HG03039 (cell line): ENCODE measurements around the gene DND1.
"Not testable (repeated sequence)": the region's sequence is repeated elsewhere in the genome, so short reads cannot be mapped to it uniquely, and the experiment has no call there.

Experiments used
- ATAC-seq: cut with Tn5 transposase; IDR thresholded peaks from one replicate; pipeline ENCODE4 v1.9.1; 2021; ENCODE audit warnings: mild to moderate bottlenecking, moderate library complexity; ENCODE audit not compliant: unreplicated experiment

The DND1 gene

DNA sequence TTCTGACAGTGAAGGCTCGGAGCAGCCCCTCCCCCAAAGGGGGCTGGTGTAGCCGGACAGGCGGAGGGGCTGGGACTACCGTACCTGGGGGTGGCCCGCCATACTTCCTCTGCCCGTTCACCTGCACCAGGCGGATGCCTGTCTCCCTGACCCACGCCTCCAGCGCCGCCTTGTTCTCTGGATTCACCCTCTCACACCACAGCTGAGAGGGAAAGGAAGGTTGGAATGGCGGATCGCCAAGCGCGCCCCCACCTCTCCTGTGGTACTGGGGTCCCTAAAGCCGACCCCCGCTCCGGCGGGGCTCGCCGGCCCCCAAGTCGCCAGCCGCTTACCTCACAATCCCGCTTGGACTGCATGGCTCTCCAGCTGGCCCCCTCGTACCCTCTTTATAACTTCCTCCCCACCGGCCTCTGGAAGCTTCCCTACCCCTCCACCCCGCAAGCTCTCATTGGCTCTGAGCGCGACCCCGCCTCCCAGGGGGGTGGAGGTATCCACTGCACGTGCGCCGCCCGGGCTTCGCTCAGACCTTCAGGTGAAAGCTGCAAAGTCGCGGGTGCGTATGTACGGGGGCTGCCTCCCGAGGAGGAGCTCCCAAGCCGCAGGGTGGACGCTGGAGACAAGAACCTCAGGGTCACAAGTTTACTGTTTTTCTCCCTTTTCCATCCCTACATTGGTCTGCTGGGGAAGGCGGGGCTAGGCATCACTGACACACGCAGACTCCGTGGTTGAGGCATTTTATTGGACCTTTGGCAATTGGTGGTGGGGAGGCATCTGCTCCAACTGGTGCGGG, at the start of gene DND1:
Gene DND1 (minus strand): TSS at position 390 of the 790 bp plus-strand sequence. CDS start 34 bp downstream, at position 356.
- no peak for ATAC-seq

DNA sequence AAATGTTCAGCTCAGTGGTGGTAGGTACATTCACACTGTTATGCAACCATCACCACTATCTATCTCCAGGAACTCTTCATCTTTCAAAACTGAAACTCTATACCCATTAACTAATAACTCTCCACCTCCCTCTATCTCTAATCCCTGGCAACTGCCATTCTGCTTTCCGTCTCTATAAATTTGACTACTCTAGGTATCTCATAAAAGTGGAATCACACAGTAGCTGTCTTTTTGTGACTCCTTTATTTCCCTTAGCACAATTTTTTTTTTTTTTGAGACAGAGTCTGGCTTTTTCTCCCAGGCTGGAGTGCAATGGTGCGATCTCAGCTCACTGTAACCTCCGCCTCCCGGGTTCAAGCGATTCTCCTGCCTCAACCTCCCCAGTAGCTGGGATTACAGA, 48.0 kb upstream of the DND1 start:
- not testable (repeated sequence) for ATAC-seq

DNA sequence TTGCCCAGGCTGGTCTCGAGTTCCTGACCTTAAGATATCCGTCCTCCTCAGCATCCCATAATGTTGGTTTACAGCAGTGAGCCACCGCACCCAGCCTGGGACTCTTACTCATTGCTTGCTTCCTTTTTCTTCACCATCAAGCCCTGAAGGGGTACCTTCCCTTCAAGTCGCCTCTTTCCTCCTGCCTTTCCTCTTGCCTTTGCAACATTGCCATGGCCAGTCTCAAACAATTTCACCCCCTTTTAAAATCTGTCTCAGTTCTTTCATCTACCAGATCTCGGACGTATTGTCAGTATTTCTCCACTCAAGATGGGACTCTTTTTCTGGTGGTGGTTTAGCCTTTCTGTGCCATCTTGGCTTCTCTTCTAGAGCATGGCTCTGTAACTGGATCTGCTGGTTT, 47.4 kb upstream of the DND1 start:
- not testable (repeated sequence) for ATAC-seq

DNA sequence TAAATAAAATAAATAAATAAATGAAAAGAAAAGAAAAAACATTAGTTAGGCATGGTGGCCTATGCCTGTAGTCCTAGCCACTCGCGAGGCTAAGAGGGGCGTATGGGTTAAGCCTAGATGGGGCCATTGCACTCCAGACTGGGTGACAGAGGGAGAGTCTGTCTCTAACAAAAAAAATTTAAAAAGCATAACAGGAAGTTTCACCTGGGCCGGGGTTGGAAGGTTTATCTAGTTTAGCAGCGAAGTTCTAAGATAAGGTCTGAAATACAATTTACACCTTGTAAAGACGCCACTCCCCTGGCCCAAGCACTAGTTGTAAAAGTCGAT, 44.9 kb upstream of the DND1 start:
- no peak for ATAC-seq

- not testable (repeated sequence) for ATAC-seq
Observed at GRCh38 chr5:140716238-140716637, 42.9 kb upstream of the DND1 start.

DNA sequence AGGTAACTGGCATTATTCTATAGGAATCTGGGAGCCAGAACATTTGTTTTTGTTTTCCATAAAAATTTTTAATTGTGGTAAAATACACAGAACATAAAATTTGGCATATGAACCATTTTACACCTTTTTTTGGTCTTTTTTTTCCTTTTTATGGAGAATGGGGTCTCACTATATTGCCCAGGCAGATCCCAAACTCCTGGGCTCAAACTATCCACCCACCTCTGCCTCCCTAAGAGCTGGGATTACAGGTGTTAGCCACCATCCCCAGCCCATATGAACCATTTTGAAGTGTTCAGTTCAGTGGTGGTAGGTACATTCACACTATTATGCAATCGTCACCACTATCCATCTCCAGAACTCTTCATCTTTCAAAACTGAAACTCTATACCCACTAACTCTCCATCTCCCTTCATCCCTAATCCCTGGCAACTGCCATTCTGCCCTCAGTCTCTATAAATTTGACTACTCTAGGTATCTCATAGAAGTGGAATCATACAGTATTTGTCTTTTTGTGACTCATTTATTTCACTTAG, 40.3 kb upstream of the DND1 start:
- ATAC-seq, result no peak

DNA sequence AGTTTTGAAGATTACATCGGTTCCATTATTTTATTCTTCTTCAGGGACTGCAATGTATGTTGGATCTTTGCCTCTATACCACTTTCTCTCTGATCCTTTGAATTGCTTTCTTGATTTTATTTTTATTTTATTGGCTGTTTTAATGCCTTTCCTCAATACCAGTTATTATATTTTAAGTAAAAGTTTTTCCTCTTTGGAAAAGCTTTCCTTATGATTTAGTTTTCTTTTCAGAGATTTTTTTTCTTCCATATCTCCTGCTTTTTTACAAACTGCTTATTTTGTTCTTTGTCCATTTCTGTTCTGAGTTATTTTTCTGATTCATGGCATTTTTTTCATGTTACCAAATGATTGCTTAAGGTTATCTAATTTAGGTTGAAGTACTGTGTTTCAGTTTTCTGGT, 38.4 kb upstream of the DND1 start:
- no peak for ATAC-seq

DNA sequence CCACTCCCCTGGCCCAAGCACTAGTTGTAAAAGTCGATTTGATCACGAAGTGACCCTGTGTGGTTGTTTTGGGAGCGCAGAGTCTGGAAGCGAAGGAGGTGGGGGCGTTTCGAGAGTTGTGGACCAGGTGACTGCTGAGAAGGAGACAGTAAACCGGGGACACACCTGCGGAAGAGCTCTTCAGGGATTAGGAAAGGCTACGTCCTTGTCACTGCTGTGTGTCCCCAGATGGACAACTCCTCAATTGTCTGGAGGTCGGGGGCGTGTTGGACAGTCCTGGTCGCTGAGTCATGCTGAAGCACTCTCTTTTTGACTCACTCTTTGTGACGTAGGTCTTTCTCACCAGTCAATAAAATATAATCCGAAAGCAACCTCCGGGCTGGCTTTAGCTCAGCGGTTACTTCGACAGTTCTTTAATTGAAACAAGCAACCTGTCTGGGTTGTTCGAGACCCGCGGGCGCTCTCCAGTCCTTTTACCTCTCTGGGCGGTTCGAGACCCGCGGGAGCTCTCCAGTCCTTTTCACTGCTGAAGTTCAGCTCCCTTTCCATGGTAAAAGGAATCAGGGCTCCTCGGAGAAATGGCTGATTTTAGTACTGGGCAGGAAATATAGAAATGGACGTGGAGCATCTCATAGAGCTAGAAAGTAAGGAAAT, 37.6 kb upstream of the DND1 start:
- ATAC-seq, result peak; percentile 89

- ATAC-seq, result not testable (repeated sequence)
Observed at GRCh38 chr5:140708787-140709186, 35.4 kb upstream of the DND1 start.

- no peak for ATAC-seq
Observed at GRCh38 chr5:140707812-140708211, 34.4 kb upstream of the DND1 start.

GRCh38 chr5:140700177-140701144, 27.1 kb upstream of the DND1 start, which contains the start of gene ZMAT2:
Gene ZMAT2, plus strand, starts transcription at chr5:140700447. Its CDS starts 14 bp downstream, at chr5:140700461.
- peak; percentile 95 for ATAC-seq

DNA sequence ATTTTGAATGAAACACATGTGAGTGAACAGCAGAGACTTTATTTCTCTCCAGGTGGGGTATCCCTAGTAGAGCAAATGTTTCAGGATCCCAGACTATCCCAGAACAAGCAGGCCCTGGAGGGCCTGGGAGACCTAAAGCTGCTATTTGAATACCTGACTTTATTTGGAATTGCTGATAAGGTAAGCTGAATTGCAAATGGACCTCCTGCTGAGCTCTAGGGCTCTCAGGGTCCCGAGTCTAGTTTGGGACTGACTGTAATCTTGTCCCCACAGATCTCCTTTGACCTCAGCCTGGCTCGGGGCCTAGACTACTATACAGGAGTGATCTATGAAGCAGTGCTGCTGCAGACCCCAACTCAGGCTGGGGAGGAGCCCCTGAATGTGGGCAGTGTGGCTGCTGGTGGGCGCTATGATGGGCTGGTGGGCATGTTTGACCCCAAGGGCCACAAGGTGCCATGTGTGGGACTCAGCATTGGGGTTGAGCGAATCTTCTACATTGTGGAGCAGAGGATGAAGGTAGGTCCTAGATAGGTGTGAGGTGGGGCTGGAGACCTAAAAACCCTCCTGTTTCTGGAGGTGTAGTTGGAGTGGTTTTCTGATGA, 23.6 kb upstream of the DND1 start:
- no peak for ATAC-seq

- no peak for ATAC-seq
Observed at GRCh38 chr5:140694276-140694675, 20.9 kb upstream of the DND1 start.

GRCh38 chr5:140690941-140691924, 17.9 kb upstream of the DND1 start, which contains the start of the genes HARS1 and HARS2:
Gene HARS1, minus strand, starts transcription at chr5:140691370. Its CDS starts 66 bp downstream, at chr5:140691304.
Gene HARS2, plus strand, starts transcription at chr5:140691455. Its CDS starts 194 bp downstream, at chr5:140691649.
- peak; percentile 95 for ATAC-seq

GRCh38 chr5:140690376-140690932, 17.1 kb upstream of the DND1 start:
- ATAC-seq, result no peak

DNA sequence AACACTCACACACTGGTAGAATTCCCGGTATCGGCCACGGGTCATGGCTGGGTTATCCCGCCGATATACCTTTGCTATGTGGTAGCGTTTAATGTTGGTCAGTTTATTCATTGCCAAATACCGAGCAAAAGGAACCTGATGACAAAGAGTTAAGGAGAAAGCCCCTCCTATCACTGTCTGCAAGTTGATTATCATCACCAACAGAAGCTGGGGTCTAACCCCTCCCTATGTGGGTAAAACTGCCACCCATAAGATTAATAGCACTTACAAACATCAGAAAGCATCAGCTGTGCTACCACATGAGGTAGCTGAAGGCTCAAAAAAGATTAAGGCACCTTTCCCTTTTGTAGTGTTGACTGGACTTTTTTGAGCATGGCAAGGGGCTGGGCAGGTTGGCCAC, 5.6 kb upstream of the DND1 start:
- no peak for ATAC-seq

DNA sequence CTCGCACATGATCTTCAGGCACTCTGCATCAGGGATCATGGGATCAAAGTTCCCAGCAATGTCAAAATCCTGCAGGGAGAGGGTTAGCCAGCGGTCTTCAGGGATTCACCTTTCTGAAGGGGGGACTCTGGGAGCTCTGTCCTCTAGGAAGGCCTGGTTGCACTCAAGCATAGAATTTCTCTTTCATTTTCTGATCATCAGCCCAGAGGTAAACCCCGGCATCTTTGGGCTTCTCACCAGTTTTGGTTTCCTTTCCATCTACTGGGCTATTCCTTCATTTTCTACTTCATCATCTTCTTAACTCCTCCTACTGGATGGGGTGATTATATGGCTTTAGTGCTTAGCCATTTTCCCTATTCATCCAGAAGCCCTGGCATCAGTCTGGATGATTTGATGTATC, 4.6 kb upstream of the DND1 start:
- ATAC-seq, result no peak

GRCh38 chr5:140674629-140675028, 1.3 kb upstream of the DND1 start:
- no peak for ATAC-seq

GRCh38 chr5:140674211-140674610, 835 bp upstream of the DND1 start:
- ATAC-seq, result no peak
